Keratinocyte (primary cell): ENCODE measurements around the gene LRRC8D.

Source experiments
- EZH2 ChIP-seq: IDR thresholded peaks from one replicate; pipeline ENCODE4 v1.6.1; 2012; ENCODE audit warnings: inconsistent platforms, mild to moderate bottlenecking, low read length, moderate library complexity
- TF ChIP-seq, protein P1 (sequence below), 3 experiments: IDR thresholded peaks in 1 of 3; conservative IDR thresholded peaks in 1 of 3; optimal IDR thresholded peaks in 1 of 3; 2 replicates in 2 of 3; 3 replicates in 1 of 3; pipeline versions ENCODE3 to v1.5.1; 2011; ENCODE audit warnings: low read length in 3 of 3, mild to moderate bottlenecking in 3 of 3, moderate library complexity in 2 of 3, control low read depth in 1 of 3, inconsistent platforms in 1 of 3; ENCODE audit not compliant: insufficient read depth in 2 of 3; ENCODE audit errors: extremely low read depth in 1 of 3

- TF ChIP-seq, protein P1, sequence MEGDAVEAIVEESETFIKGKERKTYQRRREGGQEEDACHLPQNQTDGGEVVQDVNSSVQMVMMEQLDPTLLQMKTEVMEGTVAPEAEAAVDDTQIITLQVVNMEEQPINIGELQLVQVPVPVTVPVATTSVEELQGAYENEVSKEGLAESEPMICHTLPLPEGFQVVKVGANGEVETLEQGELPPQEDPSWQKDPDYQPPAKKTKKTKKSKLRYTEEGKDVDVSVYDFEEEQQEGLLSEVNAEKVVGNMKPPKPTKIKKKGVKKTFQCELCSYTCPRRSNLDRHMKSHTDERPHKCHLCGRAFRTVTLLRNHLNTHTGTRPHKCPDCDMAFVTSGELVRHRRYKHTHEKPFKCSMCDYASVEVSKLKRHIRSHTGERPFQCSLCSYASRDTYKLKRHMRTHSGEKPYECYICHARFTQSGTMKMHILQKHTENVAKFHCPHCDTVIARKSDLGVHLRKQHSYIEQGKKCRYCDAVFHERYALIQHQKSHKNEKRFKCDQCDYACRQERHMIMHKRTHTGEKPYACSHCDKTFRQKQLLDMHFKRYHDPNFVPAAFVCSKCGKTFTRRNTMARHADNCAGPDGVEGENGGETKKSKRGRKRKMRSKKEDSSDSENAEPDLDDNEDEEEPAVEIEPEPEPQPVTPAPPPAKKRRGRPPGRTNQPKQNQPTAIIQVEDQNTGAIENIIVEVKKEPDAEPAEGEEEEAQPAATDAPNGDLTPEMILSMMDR (optimal IDR thresholded peaks at IDR 0.05 in 1 of 3, IDR thresholded peaks at IDR 0.05 in 1 of 3, conservative IDR thresholded peaks at IDR 0.05 in 1 of 3; ENCODE audit: extremely low read depth in 1 of 3, insufficient read depth in 2 of 3, low read length in 3 of 3), result no peak
- TF ChIP-seq EZH2, result no peak
Observed at GRCh38 chr1:89802051-89802450, 18.8 kb upstream of the LRRC8D start.
